Karpas-422 (cell line): ENCODE results near the gene GTPBP1. TPM values are rescaled to one million over a fixed set of nuclear protein-coding genes. Genes with fewer than 3 reads are reported as not detected.

Experiments used
- DNase-seq: peaks from one replicate; pipeline ENCODE4 v3.0.0-alpha.2; 2015
- H2AFZ ChIP-seq: fragments of 200-600 bp; sonication (generic); 2 replicates; pipeline ENCODE4 v1.6.1; 2014; ENCODE audit warnings: antibody characterized with exemption, low read length, mixed read lengths
- H3K27ac ChIP-seq: fragments of 200-600 bp; sonication (generic); 2 replicates; pipeline ENCODE4 v1.5.1; 2014; ENCODE audit warnings: mild to moderate bottlenecking, low read length, moderate library complexity
- H3K27me3 ChIP-seq: fragments of 200-600 bp; sonication (generic); 2 replicates; pipeline ENCODE4 v1.6.1; 2014; ENCODE audit warnings: low read length, mixed read lengths
- H3K36me3 ChIP-seq: fragments of 200-600 bp; sonication (generic); 2 replicates; pipeline ENCODE4 v1.6.1; 2014; ENCODE audit warnings: low read length, mixed read lengths; ENCODE audit not compliant: insufficient read depth
- H3K4me1 ChIP-seq: fragments of 200-600 bp; sonication (generic); 2 replicates; pipeline ENCODE4 v1.6.1; 2014; ENCODE audit warnings: mild to moderate bottlenecking, low read length, mixed read lengths
- H3K4me2 ChIP-seq: fragments of 200-600 bp; sonication (generic); 2 replicates; pipeline ENCODE4 v1.6.1; 2014; ENCODE audit warnings: low read length, low read depth, mild to moderate bottlenecking; ENCODE audit not compliant: poor library complexity, severe bottlenecking
- H3K4me3 ChIP-seq: fragments of 200-600 bp; sonication (generic); 2 replicates; pipeline ENCODE4 v1.5.1; 2014; ENCODE audit warnings: mild to moderate bottlenecking, antibody characterized with exemption, low read length, mixed read lengths
- H3K79me2 ChIP-seq: fragments of 200-600 bp; sonication (generic); 2 replicates; pipeline ENCODE4 v1.6.1; 2014; ENCODE audit warnings: mild to moderate bottlenecking, low read length, mixed read lengths
- H3K9ac ChIP-seq: fragments of 200-600 bp; sonication (generic); 2 replicates; pipeline ENCODE4 v1.6.0; 2014; ENCODE audit warnings: low read length
- H3K9me2 ChIP-seq: fragments of 200-600 bp; sonication (generic), shearing (Covaris generic); replicated peaks from 2 replicates; pipeline ENCODE4 v1.6.0; 2014; ENCODE audit warnings: mild to moderate bottlenecking, low read length, moderate library complexity; ENCODE audit not compliant: insufficient read depth
- H3K9me3 ChIP-seq: fragments of 300-700, 200-600 bp; sonication (generic); 2 replicates; pipeline ENCODE4 v1.6.1; 2014; ENCODE audit warnings: low read length, mixed read lengths
- H4K20me1 ChIP-seq: fragments of 200-600 bp; sonication (generic); 2 replicates; pipeline ENCODE4 v1.6.1; 2014; ENCODE audit warnings: mild to moderate bottlenecking, antibody characterized with exemption, low read length, low read depth; ENCODE audit not compliant: insufficient read depth
- total RNA-seq: library from RNA; depleted of rRNA; stranded (reverse); fragments of >200 nt; shearing (Covaris generic); gene quantifications from 2 replicates; pipeline ENCODE4 v1.2.3, GENCODE V29; 2014; ENCODE audit warnings: low replicate concordance

Gene GTPBP1
- total RNA-seq, 1 experiment from 2014 or later = 47.6 TPM

DNA sequence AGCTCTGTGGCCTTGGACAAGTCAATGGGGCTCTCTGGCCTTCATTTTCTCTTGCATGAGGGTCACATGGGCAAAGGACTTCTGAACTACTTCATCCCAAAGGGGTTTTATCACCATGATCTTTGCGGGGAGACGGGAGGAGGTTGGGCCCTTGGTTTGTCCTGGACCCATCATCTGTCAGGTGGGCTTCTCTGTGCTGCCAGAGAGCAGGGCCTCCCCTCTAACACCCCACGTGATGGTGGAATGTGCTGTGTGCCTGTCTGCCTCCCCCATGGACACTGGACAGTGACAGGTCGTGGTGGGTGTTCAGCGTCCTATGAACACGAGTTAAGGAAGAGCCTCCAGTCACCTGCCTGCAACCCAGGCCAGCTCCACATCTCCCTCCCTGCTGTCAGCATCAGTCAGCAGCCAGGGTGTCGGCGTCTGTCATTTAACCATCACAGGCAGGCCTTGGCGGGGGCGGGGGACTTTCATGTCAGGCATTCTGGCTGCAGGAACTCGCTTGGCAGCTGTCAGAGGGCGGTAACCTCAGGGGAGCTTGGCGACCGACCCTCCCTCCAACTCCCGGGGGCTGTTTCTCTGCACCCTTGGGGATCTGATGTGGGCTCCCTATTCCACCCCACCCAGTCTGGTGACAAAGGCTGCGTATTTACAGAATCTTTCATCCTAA, 52.7 kb downstream of the GTPBP1 start:
- H2AFZ ChIP-seq = no peak overlapping the region
- H4K20me1 ChIP-seq = no peaks in the 10 kb centered on the region
- no peaks in the 10 kb centered on the region for H3K9me2 ChIP-seq
- H3K27me3 ChIP-seq = no peaks in the 10 kb centered on the region
- DNase-seq = no peak
- H3K4me1 ChIP-seq = peaks cover 26% of the 10 kb centered on the region
- no peaks in the 10 kb centered on the region for H3K36me3 ChIP-seq
- H3K79me2 ChIP-seq = peaks cover 15% of the 10 kb centered on the region
- H3K27ac ChIP-seq = no peak overlapping the region
- no peak overlapping the region for H3K4me3 ChIP-seq
- H3K9ac ChIP-seq = no peak overlapping the region
- H3K4me2 ChIP-seq = no peak overlapping the region
- no peaks in the 10 kb centered on the region for H3K9me3 ChIP-seq

DNA sequence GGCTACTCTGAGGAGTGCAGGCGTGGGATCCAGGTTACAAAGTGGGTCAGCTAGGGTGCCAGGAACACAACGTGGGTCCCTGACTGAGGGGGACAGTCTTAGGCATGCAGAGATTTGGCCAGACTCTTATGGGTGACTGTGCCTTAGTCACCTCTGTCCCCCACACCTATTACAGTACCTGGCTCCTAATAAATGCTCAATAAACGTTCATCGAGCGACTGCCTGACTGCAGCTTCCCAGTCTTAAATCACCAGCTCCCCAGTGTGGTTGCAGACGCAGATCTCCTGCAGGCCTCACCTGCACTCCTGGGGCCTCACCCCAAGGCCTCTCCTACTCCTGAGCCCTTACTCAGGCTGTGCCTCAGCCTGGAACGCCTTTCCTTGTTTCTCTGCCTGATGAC, 53.3 kb downstream of the GTPBP1 start:
- Histone ChIP-seq H3K4me2 (no peak overlapping the region), H3K36me3 (no peaks in the 10 kb centered on the region), H3K9me2 (no peaks in the 10 kb centered on the region), H3K79me2 (peaks cover 9% of the 10 kb centered on the region), H4K20me1 (no peaks in the 10 kb centered on the region), H2AFZ (no peak overlapping the region), H3K9ac (no peak overlapping the region), H3K27ac (no peak overlapping the region), H3K4me1 (peaks cover 22% of the 10 kb centered on the region), H3K27me3 (no peaks in the 10 kb centered on the region), H3K4me3 (no peak overlapping the region), H3K9me3 (no peaks in the 10 kb centered on the region)
- DNase-seq = no peak

- Histone ChIP-seq H3K9me3 (no peaks in the 10 kb centered on the region), H3K36me3 (no peaks in the 10 kb centered on the region), H4K20me1 (no peaks in the 10 kb centered on the region), H3K27me3 (no peaks in the 10 kb centered on the region), H3K9me2 (no peaks in the 10 kb centered on the region), H3K9ac (no peak overlapping the region), H3K27ac (no peak overlapping the region), H3K79me2 (no peaks in the 10 kb centered on the region), H3K4me1 (peaks cover 15% of the 10 kb centered on the region), H3K4me2 (no peak overlapping the region), H3K4me3 (no peak overlapping the region), H2AFZ (no peak overlapping the region)
- DNase-seq = no peak
Measured at GRCh38 chr22:38760477-38761201, 54.9 kb downstream of the GTPBP1 start.

- Histone ChIP-seq H3K9ac (no peak overlapping the region), H3K27me3 (no peaks in the 10 kb centered on the region), H4K20me1 (no peaks in the 10 kb centered on the region), H3K27ac (no peak overlapping the region), H3K4me3 (no peak overlapping the region), H2AFZ (no peak overlapping the region), H3K9me2 (no peaks in the 10 kb centered on the region), H3K4me1 (peaks cover 9% of the 10 kb centered on the region), H3K4me2 (no peak overlapping the region), H3K79me2 (no peaks in the 10 kb centered on the region), H3K36me3 (no peaks in the 10 kb centered on the region), H3K9me3 (no peaks in the 10 kb centered on the region)
- DNase-seq = no peak
Measured at GRCh38 chr22:38761202-38762162, 55.7 kb downstream of the GTPBP1 start.

DNA sequence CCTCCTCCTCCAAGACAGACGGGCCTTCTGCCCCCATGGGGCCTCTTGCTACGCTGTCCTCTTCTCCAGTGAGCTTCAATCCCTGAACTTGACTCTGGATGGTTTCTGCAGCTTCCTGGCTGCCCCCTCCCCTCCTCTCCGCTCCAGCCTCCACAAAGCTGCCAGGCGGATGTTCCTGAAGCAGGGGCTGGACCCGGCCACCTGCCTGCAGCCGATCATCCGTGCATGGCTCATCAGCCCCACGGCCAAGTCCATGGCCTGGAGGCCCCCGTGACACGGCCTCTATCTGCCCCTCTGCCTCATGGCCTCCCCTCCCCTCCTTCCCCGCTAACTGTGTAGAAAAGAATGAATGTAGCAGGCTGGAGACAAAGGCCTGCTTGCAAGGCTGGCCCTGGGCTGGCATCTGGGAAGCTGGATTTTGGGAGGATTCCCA, 56.8 kb downstream of the GTPBP1 start:
- Histone ChIP-seq H3K9ac (no peak overlapping the region), H3K9me3 (no peaks in the 10 kb centered on the region), H3K4me1 (peaks cover 3% of the 10 kb centered on the region), H3K27me3 (no peaks in the 10 kb centered on the region), H3K9me2 (no peaks in the 10 kb centered on the region), H3K36me3 (no peaks in the 10 kb centered on the region), H3K27ac (no peak overlapping the region), H2AFZ (no peak overlapping the region), H3K4me2 (no peak overlapping the region), H3K79me2 (no peaks in the 10 kb centered on the region), H3K4me3 (no peak overlapping the region), H4K20me1 (no peaks in the 10 kb centered on the region)
- no peak for DNase-seq

DNA sequence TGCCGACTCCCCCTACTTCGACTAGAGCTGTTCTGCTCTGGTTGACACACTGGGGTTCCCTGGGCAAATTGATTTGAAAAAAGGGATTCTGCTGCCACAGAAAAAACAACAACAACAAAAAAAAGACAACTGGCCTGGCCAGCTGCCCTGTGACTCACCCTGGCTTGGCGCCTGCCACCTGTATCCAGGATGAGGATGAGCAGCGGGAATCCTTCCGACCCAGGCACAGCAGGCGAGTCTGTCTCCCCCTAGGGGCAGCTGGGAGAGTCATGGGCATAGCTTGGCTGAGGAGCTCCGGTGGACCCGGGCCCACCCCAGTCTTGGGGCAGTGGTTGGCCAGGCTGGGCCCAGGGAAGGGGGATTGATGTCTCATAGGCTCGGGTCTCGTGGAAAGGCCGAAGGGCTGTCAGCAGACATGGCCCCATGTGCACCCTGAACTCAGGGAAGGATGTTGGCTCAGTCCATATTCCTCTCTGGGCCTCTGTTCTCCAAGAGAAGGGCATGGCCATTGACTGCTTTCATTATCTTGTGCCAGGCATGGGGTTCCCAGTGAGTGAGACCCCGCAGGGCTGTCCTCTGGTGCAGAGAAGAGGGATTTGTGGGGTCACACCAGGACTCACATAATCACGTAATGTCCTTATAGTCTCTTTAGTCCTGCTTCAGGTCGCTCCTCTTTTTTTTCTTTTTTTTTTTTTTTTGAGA, 60.5 kb downstream of the GTPBP1 start:
- H3K4me2 ChIP-seq = no peak overlapping the region
- no peaks in the 10 kb centered on the region; the same call in 1 of the 2 replicates for H3K4me1 ChIP-seq

DNA sequence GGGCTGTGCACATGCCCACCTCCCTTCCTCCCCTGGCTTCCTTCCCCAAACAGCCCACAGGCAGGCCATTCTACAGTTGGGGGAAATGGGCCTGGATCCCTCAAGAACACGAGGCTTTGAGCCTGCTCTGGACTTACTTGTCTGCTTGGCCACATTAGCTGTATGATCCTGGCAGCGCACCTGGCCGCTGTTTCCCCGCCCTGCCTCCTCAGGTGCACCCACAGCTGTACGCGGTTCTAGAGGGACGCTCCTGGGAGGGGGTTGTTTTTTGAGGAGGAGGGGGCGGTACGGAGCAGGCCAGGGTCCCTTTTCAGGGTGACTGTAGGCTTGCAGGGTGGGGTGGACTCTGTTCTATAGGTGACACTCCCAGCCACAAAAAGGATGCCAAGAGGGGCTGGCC, 61.6 kb downstream of the GTPBP1 start:
- Histone ChIP-seq H3K9me2 (no peaks in the 10 kb centered on the region), H2AFZ (no peak overlapping the region), H3K36me3 (no peaks in the 10 kb centered on the region), H3K4me2 (no peak overlapping the region), H3K27ac (no peak overlapping the region), H3K9ac (no peak overlapping the region), H3K27me3 (no peaks in the 10 kb centered on the region), H3K9me3 (no peaks in the 10 kb centered on the region), H3K4me3 (no peak overlapping the region), H4K20me1 (no peaks in the 10 kb centered on the region), H3K79me2 (no peaks in the 10 kb centered on the region), H3K4me1 (no peaks in the 10 kb centered on the region)
- DNase-seq = no peak

More for the DNA sequence above, 60.5 kb downstream of the GTPBP1 start:
- H3K9me3 ChIP-seq = no peaks in the 10 kb centered on the region
- H3K9ac ChIP-seq = no peak overlapping the region
- H3K79me2 ChIP-seq = no peaks in the 10 kb centered on the region
- no peak overlapping the region for H3K4me3 ChIP-seq
- H3K27ac ChIP-seq = no peak overlapping the region
- no peaks in the 10 kb centered on the region for H4K20me1 ChIP-seq
- no peak overlapping the region for H2AFZ ChIP-seq
- no peaks in the 10 kb centered on the region for H3K27me3 ChIP-seq
- peak; percentile 64 for DNase-seq
- no peaks in the 10 kb centered on the region for H3K9me2 ChIP-seq
- H3K36me3 ChIP-seq = no peaks in the 10 kb centered on the region
